Brain pericyte (primary cell): ENCODE data around the gene SUB1.

Experiments
- DNase-seq: peaks from one replicate; pipeline ENCODE4 v3.0.0-alpha.2; 2012; ENCODE audit warnings: low read depth, low spot score

Gene SUB1

GRCh38 chr5:32642276-32643002 is 57.1 kb downstream of the SUB1 start:
- no peak for DNase-seq

GRCh38 chr5:32645246-32645645 is 59.9 kb downstream of the SUB1 start:
- DNase-seq, result no peak

- no peak for DNase-seq
Measured at GRCh38 chr5:32646061-32646969, 61.0 kb downstream of the SUB1 start.

- DNase-seq, result no peak
Measured at GRCh38 chr5:32651088-32651487, 65.7 kb downstream of the SUB1 start.

- no peak for DNase-seq
Measured at GRCh38 chr5:32651638-32652037, 66.3 kb downstream of the SUB1 start.
